OCI-LY3 (cell line): ENCODE measurements around the gene GARNL3.

ENCODE experiments used
- H2AFZ ChIP-seq: fragments of 200-600, 300-600 bp; shearing (Covaris generic); 2 replicates; pipeline ENCODE4 v1.6.0; 2014; ENCODE audit warnings: antibody characterized with exemption, low read depth, low read length
- H3K27ac ChIP-seq: fragments of 200-600, 300-600 bp; sonication (generic); 2 replicates; pipeline ENCODE4 v1.5.1; 2014; ENCODE audit warnings: mild to moderate bottlenecking, low read length, moderate library complexity, mixed read lengths
- H3K27me3 ChIP-seq: fragments of 200-600, 300-600 bp; sonication (generic); 2 replicates; pipeline ENCODE4 v1.6.1; 2014; ENCODE audit warnings: low read depth, low read length, mixed read lengths
- H3K36me3 ChIP-seq: fragments of 200-600, 300-600 bp; sonication (generic); replicated peaks from 2 replicates; pipeline ENCODE3; 2014; ENCODE audit warnings: low read depth, low read length, mixed read lengths
- H3K4me1 ChIP-seq: fragments of 300-600, 200-600 bp; sonication (generic); 2 replicates; pipeline ENCODE4 v1.6.1; 2014; ENCODE audit warnings: low read length, mixed read lengths
- H3K4me2 ChIP-seq: fragments of 200-600, 300-600 bp; sonication (generic); 2 replicates; pipeline ENCODE4 v1.6.1; 2014; ENCODE audit warnings: low read length, mixed read lengths
- H3K4me3 ChIP-seq: fragments of 300-600, 200-600 bp; sonication (generic); 2 replicates; pipeline ENCODE4 v1.5.1; 2014; ENCODE audit warnings: antibody characterized with exemption, mild to moderate bottlenecking, low read length, moderate library complexity
- H3K79me2 ChIP-seq: fragments of 300-600, 200-600 bp; shearing (Covaris generic); 2 replicates; pipeline ENCODE4 v1.6.1; 2014; ENCODE audit warnings: mild to moderate bottlenecking, low read length, mixed read lengths
- H3K9ac ChIP-seq: fragments of 300-600, 200-600 bp; shearing (Covaris generic); 2 replicates; pipeline ENCODE4 v1.6.0; 2014; ENCODE audit warnings: mild to moderate bottlenecking, low read length, moderate library complexity
- H3K9me3 ChIP-seq: fragments of 200-600, 300-600 bp; shearing (Covaris generic); 2 replicates; pipeline ENCODE4 v1.6.1; 2014; ENCODE audit warnings: low read length, mixed read lengths; ENCODE audit not compliant: insufficient read depth
- H4K20me1 ChIP-seq: fragments of 200-600, 300-600 bp; sonication (generic); 2 replicates; pipeline ENCODE4 v1.6.1; 2016; ENCODE audit warnings: low read length, mixed read lengths; ENCODE audit not compliant: insufficient read depth
- EZH2phosphoT487 ChIP-seq: fragments of 200-600 bp; shearing (Covaris generic); IDR thresholded peaks from 2 replicates; pipeline ENCODE4 v1.6.1; 2018; ENCODE audit warnings: antibody characterized with exemption, mixed run types, low read depth
- TF ChIP-seq, protein P1 (sequence below): fragments of 200-600, 300-600 bp; sonication (generic); IDR thresholded peaks from 2 replicates; pipeline ENCODE4 v1.5.1; 2014; ENCODE audit warnings: antibody characterized with exemption, low read length, low read depth

The GARNL3 gene

DNA sequence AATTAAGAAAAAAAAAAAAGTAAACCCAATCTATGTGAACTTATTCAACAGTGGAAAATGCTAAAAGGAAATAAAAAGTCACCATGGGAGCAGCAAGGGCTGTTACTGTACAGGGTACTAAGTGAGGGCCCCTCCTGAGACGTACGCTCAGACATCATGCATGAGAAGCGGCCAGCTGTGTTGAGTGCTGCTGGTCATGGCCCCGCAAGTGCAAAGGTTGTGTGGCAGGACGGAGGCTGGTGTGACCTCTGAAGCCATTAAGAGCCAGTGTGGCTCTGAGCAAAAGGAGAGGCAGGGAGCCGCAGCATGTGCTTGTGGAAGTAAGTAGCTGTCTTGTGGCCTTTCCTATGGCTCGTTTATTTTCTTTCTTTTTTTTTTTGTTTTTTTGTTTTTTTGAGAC is 156.5 kb downstream of the GARNL3 start:
- Histone ChIP-seq H2AFZ (no peak overlapping the region), H3K4me1 (peaks cover 15% of the 10 kb centered on the region), H3K9ac (no peak overlapping the region), H3K27ac (no peak overlapping the region), H4K20me1 (no peaks in the 10 kb centered on the region), H3K27me3 (no peaks in the 10 kb centered on the region), H3K4me3 (no peak overlapping the region), H3K4me2 (no peak overlapping the region), H3K36me3 (no peaks in the 10 kb centered on the region), H3K9me3 (no peaks in the 10 kb centered on the region), H3K79me2 (peaks cover 34% of the 10 kb centered on the region)
- no peak for TF ChIP-seq EZH2phosphoT487
- TF ChIP-seq, protein P1, sequence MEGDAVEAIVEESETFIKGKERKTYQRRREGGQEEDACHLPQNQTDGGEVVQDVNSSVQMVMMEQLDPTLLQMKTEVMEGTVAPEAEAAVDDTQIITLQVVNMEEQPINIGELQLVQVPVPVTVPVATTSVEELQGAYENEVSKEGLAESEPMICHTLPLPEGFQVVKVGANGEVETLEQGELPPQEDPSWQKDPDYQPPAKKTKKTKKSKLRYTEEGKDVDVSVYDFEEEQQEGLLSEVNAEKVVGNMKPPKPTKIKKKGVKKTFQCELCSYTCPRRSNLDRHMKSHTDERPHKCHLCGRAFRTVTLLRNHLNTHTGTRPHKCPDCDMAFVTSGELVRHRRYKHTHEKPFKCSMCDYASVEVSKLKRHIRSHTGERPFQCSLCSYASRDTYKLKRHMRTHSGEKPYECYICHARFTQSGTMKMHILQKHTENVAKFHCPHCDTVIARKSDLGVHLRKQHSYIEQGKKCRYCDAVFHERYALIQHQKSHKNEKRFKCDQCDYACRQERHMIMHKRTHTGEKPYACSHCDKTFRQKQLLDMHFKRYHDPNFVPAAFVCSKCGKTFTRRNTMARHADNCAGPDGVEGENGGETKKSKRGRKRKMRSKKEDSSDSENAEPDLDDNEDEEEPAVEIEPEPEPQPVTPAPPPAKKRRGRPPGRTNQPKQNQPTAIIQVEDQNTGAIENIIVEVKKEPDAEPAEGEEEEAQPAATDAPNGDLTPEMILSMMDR: no peak

GRCh38 chr9:127422133-127422782 is 157.7 kb downstream of the GARNL3 start:
- peaks cover 43% of the 10 kb centered on the region for H3K79me2 ChIP-seq
- no peak overlapping the region for H3K9ac ChIP-seq
- no peak overlapping the region for H3K4me3 ChIP-seq
- no peak overlapping the region for H3K27ac ChIP-seq
- H3K36me3 ChIP-seq: peaks cover 5% of the 10 kb centered on the region
- no peak overlapping the region for H2AFZ ChIP-seq
- no peak overlapping the region for H3K4me2 ChIP-seq
- H3K27me3 ChIP-seq: no peaks in the 10 kb centered on the region
- peaks cover 15% of the 10 kb centered on the region for H3K4me1 ChIP-seq
- no peaks in the 10 kb centered on the region for H3K9me3 ChIP-seq
- H4K20me1 ChIP-seq: no peaks in the 10 kb centered on the region
- TF ChIP-seq, protein P1: no peak
- TF ChIP-seq EZH2phosphoT487: no peak

- H3K9me3 ChIP-seq: no peaks in the 10 kb centered on the region
- no peaks in the 10 kb centered on the region for H3K27me3 ChIP-seq
- peaks cover 15% of the 10 kb centered on the region for H3K4me1 ChIP-seq
- no peak overlapping the region for H3K27ac ChIP-seq
- peaks cover 47% of the 10 kb centered on the region for H3K79me2 ChIP-seq
- H4K20me1 ChIP-seq: no peaks in the 10 kb centered on the region
- peak overlapping the region; percentile 97; the same call in 1 of the 2 replicates for H3K9ac ChIP-seq
- H3K4me3 ChIP-seq: peak overlapping the region; percentile 98
- H3K36me3 ChIP-seq: peaks cover 5% of the 10 kb centered on the region
- no peak for TF ChIP-seq EZH2phosphoT487
- TF ChIP-seq, protein P1: no peak
- H3K4me2 ChIP-seq: peak overlapping the region; percentile 99
- no peak overlapping the region for H2AFZ ChIP-seq
Measured at GRCh38 chr9:127422787-127423186, 158.2 kb downstream of the GARNL3 start.

DNA sequence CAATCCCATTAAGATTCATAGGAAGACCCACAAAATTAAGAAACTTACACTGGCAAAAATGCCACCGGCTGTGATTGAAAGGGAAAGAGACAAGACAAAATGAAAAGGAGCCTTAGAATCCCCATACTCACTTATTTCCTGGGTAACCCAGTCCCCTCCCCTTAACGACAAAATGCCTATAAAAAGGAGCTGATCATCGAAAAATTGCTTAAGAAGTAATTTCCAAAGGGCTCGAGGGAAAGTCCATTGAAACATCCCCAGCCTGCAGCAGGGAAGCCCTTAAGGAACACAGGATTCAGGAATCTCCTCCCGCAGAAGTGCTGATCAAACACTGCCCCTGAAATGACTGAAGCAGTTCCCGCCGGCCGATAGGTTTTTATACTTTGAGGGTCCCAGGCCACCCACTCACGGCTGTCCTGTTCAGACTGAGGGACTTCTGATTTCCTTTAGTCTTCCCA is 158.9 kb downstream of the GARNL3 start:
- peak overlapping the region; percentile 89 for H2AFZ ChIP-seq
- TF ChIP-seq, protein P1: no peak
- TF ChIP-seq EZH2phosphoT487: no peak
- no peaks in the 10 kb centered on the region for H3K9me3 ChIP-seq
- H3K9ac ChIP-seq: peak overlapping the region; percentile 97
- H3K27me3 ChIP-seq: no peaks in the 10 kb centered on the region
- H3K4me2 ChIP-seq: peak overlapping the region; percentile 99
- peak overlapping the region; percentile 60 for H3K27ac ChIP-seq
- peaks cover 5% of the 10 kb centered on the region for H3K36me3 ChIP-seq
- H3K4me3 ChIP-seq: peak overlapping the region; percentile 98
- peaks cover 15% of the 10 kb centered on the region for H3K4me1 ChIP-seq
- H4K20me1 ChIP-seq: no peaks in the 10 kb centered on the region
- peaks cover 50% of the 10 kb centered on the region for H3K79me2 ChIP-seq
